Measurements from ENCODE around the gene TTC8. TPM values are rescaled to one million over a fixed set of nuclear protein-coding genes. Genes with fewer than 3 reads are reported as not detected.
A peak's percentile ranks its signal among the peaks of the same experiment; 100 is the strongest.

Gene TTC8
- polyA plus RNA-seq, 3 donors = 2.3 to 3.7 (median 2.7) TPM

- Mint-ChIP-seq H3K36me3 (no peaks in the 10 kb centered on the region), H3K9me3 (peaks cover 20 to 35% (median 26%) of the 10 kb centered on the region in 7 donors), H3K27me3 (ENCODE audit: low read depth in 3 of 3) (peaks cover 0 to 1% (median 1%) of the 10 kb centered on the region in 3 donors), H3K27ac (peak overlapping the region in 2 of 7 donors; percentile 2 to 31), H3K4me3 (no peak overlapping the region), H3K4me1 (peaks cover 6% of the 10 kb centered on the region)
- no peak for DNase-seq
- Histone ChIP-seq H3K4me1 (ENCODE audit: control insufficient read depth in 1 of 2, insufficient read depth in 2 of 2, low read length in 2 of 2) (no peaks in the 10 kb centered on the region), H2AFZ (ENCODE audit: insufficient read depth, low read depth, low read length, poor library complexity, severe bottlenecking) (no peak overlapping the region), H3K9me3 (replicated peaks in 1 of 2; ENCODE audit: control insufficient read depth in 1 of 2, insufficient read depth in 1 of 2, low read length in 2 of 2) (peaks cover 21 to 25% of the 10 kb centered on the region in 2 donors), H4K20me1 (ENCODE audit: insufficient read depth, low read length) (no peaks in the 10 kb centered on the region), H3K9ac (ENCODE audit: insufficient read depth, low read length, poor library complexity, severe bottlenecking) (no peak overlapping the region), H3K36me3 (replicated peaks in 1 of 2; ENCODE audit: control insufficient read depth in 1 of 2, insufficient read depth in 2 of 2, low read length in 2 of 2) (no peaks in the 10 kb centered on the region), H3K27me3 (ENCODE audit: control insufficient read depth in 2 of 2, insufficient read depth in 2 of 2, low read length in 2 of 2) (no peaks in the 10 kb centered on the region), H3K4me3 (replicated peaks in 1 of 3; ENCODE audit: low read depth in 2 of 3, low read length in 3 of 3) (no peak overlapping the region), H3K79me2 (ENCODE audit: insufficient read depth, low read length) (no peaks in the 10 kb centered on the region), H3K4me2 (replicated peaks; ENCODE audit: extremely low read depth, low read length, poor library complexity, severe bottlenecking) (no peak overlapping the region), H3K27ac (ENCODE audit: low read depth in 1 of 2, low read length in 2 of 2) (no peak overlapping the region)
- intact Hi-C loops (cut with micrococcal nuclease) = no loop called here
- TF ChIP-seq, protein P1, sequence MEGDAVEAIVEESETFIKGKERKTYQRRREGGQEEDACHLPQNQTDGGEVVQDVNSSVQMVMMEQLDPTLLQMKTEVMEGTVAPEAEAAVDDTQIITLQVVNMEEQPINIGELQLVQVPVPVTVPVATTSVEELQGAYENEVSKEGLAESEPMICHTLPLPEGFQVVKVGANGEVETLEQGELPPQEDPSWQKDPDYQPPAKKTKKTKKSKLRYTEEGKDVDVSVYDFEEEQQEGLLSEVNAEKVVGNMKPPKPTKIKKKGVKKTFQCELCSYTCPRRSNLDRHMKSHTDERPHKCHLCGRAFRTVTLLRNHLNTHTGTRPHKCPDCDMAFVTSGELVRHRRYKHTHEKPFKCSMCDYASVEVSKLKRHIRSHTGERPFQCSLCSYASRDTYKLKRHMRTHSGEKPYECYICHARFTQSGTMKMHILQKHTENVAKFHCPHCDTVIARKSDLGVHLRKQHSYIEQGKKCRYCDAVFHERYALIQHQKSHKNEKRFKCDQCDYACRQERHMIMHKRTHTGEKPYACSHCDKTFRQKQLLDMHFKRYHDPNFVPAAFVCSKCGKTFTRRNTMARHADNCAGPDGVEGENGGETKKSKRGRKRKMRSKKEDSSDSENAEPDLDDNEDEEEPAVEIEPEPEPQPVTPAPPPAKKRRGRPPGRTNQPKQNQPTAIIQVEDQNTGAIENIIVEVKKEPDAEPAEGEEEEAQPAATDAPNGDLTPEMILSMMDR (IDR thresholded peaks at IDR 0.05) = no peak
- no CpG with 5 or more reads among the region's 1 CpG for WGBS (ENCODE audit: insufficient coverage)
These were observed 57.8 kb downstream of the TTC8 start for GRCh38 chr14:88882236-88882635.

DNA sequence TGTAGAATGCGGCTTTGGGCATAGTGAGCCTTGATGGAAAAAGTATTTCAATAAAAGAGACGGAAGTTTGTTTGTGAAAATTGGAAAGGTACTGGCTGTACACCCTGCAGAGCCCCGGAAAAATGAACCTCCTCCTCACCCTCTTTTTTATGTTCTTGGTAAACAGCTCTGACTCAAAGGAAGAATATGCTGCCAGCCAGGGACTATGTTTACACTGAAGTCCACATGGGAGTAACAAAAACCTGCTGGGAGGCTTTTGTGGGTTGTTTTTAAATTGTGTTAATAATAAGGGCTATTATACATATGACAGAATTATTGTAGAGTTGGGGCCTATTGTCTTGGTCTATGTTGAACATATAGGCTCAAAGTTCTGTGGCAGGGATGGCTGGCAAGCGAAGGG is 70.7 kb downstream of the TTC8 start:
- Histone ChIP-seq H3K27me3 (ENCODE audit: control insufficient read depth in 2 of 2, insufficient read depth in 2 of 2, low read length in 2 of 2) (no peaks in the 10 kb centered on the region), H3K36me3 (replicated peaks in 1 of 2; ENCODE audit: control insufficient read depth in 1 of 2, insufficient read depth in 2 of 2, low read length in 2 of 2) (no peaks in the 10 kb centered on the region), H4K20me1 (ENCODE audit: insufficient read depth, low read length) (no peaks in the 10 kb centered on the region), H3K27ac (ENCODE audit: low read depth in 1 of 2, low read length in 2 of 2) (no peak overlapping the region), H2AFZ (ENCODE audit: insufficient read depth, low read depth, low read length, poor library complexity, severe bottlenecking) (no peak overlapping the region), H3K79me2 (ENCODE audit: insufficient read depth, low read length) (no peaks in the 10 kb centered on the region), H3K9me3 (replicated peaks in 1 of 2; ENCODE audit: control insufficient read depth in 1 of 2, insufficient read depth in 1 of 2, low read length in 2 of 2) (no peaks in the 10 kb centered on the region), H3K4me2 (replicated peaks; ENCODE audit: extremely low read depth, low read length, poor library complexity, severe bottlenecking) (no peak overlapping the region), H3K4me1 (ENCODE audit: control insufficient read depth in 1 of 2, insufficient read depth in 2 of 2, low read length in 2 of 2) (no peaks in the 10 kb centered on the region), H3K9ac (ENCODE audit: insufficient read depth, low read length, poor library complexity, severe bottlenecking) (no peak overlapping the region), H3K4me3 (replicated peaks in 1 of 3; ENCODE audit: low read depth in 2 of 3, low read length in 3 of 3) (no peak overlapping the region)
- WGBS (ENCODE audit: insufficient coverage) = no CpG with 5 or more reads among the region's 4 CpGs
- H3K27ac Mint-ChIP-seq = no peak overlapping the region
- H3K4me1 Mint-ChIP-seq = no peaks in the 10 kb centered on the region
- TF ChIP-seq, protein P1 (IDR thresholded peaks at IDR 0.05) = no peak
- DNase-seq = no peak
- intact Hi-C loops (cut with micrococcal nuclease) = no loop called here
- H3K27me3 Mint-ChIP-seq (ENCODE audit: low read depth in 3 of 3) = peaks cover 4 to 11% (median 4%) of the 10 kb centered on the region in 3 donors
- no peak overlapping the region for H3K4me3 Mint-ChIP-seq
- peaks cover 3 to 11% (median 4%) of the 10 kb centered on the region in 7 donors for H3K9me3 Mint-ChIP-seq
- no peaks in the 10 kb centered on the region for H3K36me3 Mint-ChIP-seq

All from CD14-positive monocyte (primary cell).